HG03039 (cell line): ENCODE results near the gene RADIL.

ENCODE experiments used
- ATAC-seq: cut with Tn5 transposase; IDR thresholded peaks from one replicate; pipeline ENCODE4 v1.9.1; 2021; ENCODE audit warnings: mild to moderate bottlenecking, moderate library complexity; ENCODE audit not compliant: unreplicated experiment

The RADIL gene

GRCh38 chr7:4882169-4883032, 1.1 kb downstream of the RADIL start:
- no peak for ATAC-seq

- ATAC-seq: no peak
Observed at GRCh38 chr7:4880218-4880617, 3.3 kb downstream of the RADIL start.

- ATAC-seq: no peak
Observed at GRCh38 chr7:4879396-4880081, 4.0 kb downstream of the RADIL start.

GRCh38 chr7:4878336-4879335, 4.9 kb downstream of the RADIL start:
- no peak for ATAC-seq

- ATAC-seq: no peak
Observed at GRCh38 chr7:4876586-4876985, 6.9 kb downstream of the RADIL start.

GRCh38 chr7:4875391-4875790, 8.1 kb downstream of the RADIL start:
- ATAC-seq: no peak

GRCh38 chr7:4873071-4873944, 10.2 kb downstream of the RADIL start:
- no peak for ATAC-seq

GRCh38 chr7:4871930-4872675, 11.4 kb downstream of the RADIL start:
- ATAC-seq: no peak

- ATAC-seq: no peak
Observed at GRCh38 chr7:4871056-4871680, 12.3 kb downstream of the RADIL start.

GRCh38 chr7:4868493-4868892, 15.0 kb downstream of the RADIL start:
- ATAC-seq: no peak

- no peak for ATAC-seq
Observed at GRCh38 chr7:4866528-4867496, 16.7 kb downstream of the RADIL start.

GRCh38 chr7:4862156-4862555, 21.4 kb downstream of the RADIL start:
- no peak for ATAC-seq

- no peak for ATAC-seq
Observed at GRCh38 chr7:4861673-4862072, 21.8 kb downstream of the RADIL start, which contains the start of gene PAPOLB. Gene PAPOLB, minus strand, starts transcription at chr7:4862030. Its CDS starts 220 bp downstream, at chr7:4861810.

GRCh38 chr7:4861227-4861626, 22.3 kb downstream of the RADIL start:
- no peak for ATAC-seq

- no peak for ATAC-seq
Observed at GRCh38 chr7:4857189-4857588, 26.3 kb downstream of the RADIL start.

- no peak for ATAC-seq
Observed at GRCh38 chr7:4856336-4857057, 27.0 kb downstream of the RADIL start.

GRCh38 chr7:4854916-4855315, 28.6 kb downstream of the RADIL start:
- ATAC-seq: no peak
